Measurements from ENCODE around the gene DDX1. TPM values are rescaled to one million over a fixed set of nuclear protein-coding genes. Genes with fewer than 3 reads are reported as not detected.

DDX1 gene
- total and polyA plus RNA-seq, 9 of the 15 experiments (the other 6 are each of a cell fraction or from before 2014, with no cell fraction given) = 116 to 277 (median 232) TPM

DNA sequence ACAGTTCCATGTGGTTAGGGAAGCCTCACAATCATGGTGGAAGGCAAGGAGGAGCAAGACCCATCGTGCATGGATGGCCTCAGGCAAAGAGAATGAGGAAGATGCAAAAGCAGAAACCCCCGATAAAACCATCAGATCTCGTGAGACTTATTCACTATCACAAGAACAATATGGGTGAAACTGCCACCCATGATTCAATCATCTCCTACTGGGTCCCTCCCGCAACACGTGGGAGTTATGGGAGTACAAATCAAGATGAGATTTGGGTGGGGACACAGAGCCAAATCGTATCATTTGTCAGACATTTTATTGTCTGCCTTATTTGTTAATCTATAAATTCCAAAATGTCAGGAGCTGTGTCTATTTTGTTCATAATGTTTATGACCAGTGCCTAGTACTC lies 48.1 kb upstream of the DDX1 start:
- H3K27ac ChIP-seq (ENCODE audit: extremely low read depth, low read depth, low read length) = no peak overlapping the region
- no peak overlapping the region for H2AFZ ChIP-seq (ENCODE audit: low read depth, low read length)
- ATAC-seq (no peak), FAIRE-seq (no peak), DNase-seq (ENCODE audit: extremely low read depth in 1 of 4, low spot score in 3 of 4) (peak in 1 of 4 experiments; percentile 24)
- no peak overlapping the region for H3K9ac ChIP-seq (ENCODE audit: insufficient read depth in 1 of 2, low read depth in 2 of 2, low read length in 2 of 2)
- peaks cover 2% of the 10 kb centered on the region; the same call in 1 of the 2 replicates for H3K9me3 ChIP-seq (replicated peaks; ENCODE audit: control insufficient read depth, insufficient read depth, low read depth, low read length)
- H3K27me3 ChIP-seq (ENCODE audit: control insufficient read depth in 2 of 2, insufficient read depth in 2 of 2, low read length in 2 of 2) = no peaks in the 10 kb centered on the region
- WGBS (ENCODE audit: insufficient coverage, low coverage, missing lambda C conversion rate) = 76% methylated on average over 6 of the region's 6 CpGs
- H3K4me1 ChIP-seq (replicated peaks in 1 of 2; ENCODE audit: control insufficient read depth in 2 of 2, insufficient read depth in 2 of 2, low read length in 2 of 2) = peaks cover 0 to 11% of the 10 kb centered on the region in 2 experiments; a peak in 2 of 5 replicates
- peaks cover 75% of the 10 kb centered on the region for H3K79me2 ChIP-seq (ENCODE audit: control insufficient read depth, insufficient read depth, low read length)
- intact Hi-C loops (cut with micrococcal nuclease) = no loop called here
- no peaks in the 10 kb centered on the region for H3K9me1 ChIP-seq (ENCODE audit: control insufficient read depth, insufficient read depth, low read length)
- no peak overlapping the region for H3K4me2 ChIP-seq (ENCODE audit: insufficient read depth, low read length)
- POLR2A ChIA-PET = interaction anchor here (1.1 to 2.0 kb wide), 2 partner anchors 9 to 10 kb away, joined by 5 to 9 read pairs; no protein-coding TSS in a partner anchor
- CTCF ChIA-PET (ENCODE audit: low intra/inter-chr PET ratio) = no interaction called here
- no TSS peak for BruUV-seq (replicated peaks)
- no peak overlapping the region for H3K4me3 ChIP-seq
- in situ Hi-C loops (cut with MboI) = no loop called here
- peaks cover 77% of the 10 kb centered on the region for H3K36me3 ChIP-seq (ENCODE audit: control insufficient read depth, insufficient read depth, low read length)
- no peaks in the 10 kb centered on the region for H4K20me1 ChIP-seq (replicated peaks; ENCODE audit: control insufficient read depth, insufficient read depth, low read length)
- TF ChIP-seq CBFA2T3 (IDR thresholded peaks at IDR 0.05) (peak; percentile 24; the same call in 1 of the 2 replicates), KAT8 (IDR thresholded peaks at IDR 0.05; ENCODE audit: low read depth) (no peak), ZSCAN29 (IDR thresholded peaks at IDR 0.05) (no peak), IRF2 (CRISPR knock-in tag; IDR thresholded peaks at IDR 0.05) (no peak), FOXM1 (IDR thresholded peaks at IDR 0.05; ENCODE audit: low read depth) (peak; percentile 46; the same call in 1 of the 2 replicates), FOXM1 (CRISPR knock-in tag; IDR thresholded peaks at IDR 0.05; ENCODE audit: low read depth) (no peak), CC2D1A (IDR thresholded peaks at IDR 0.05) (peak; percentile 88), NR4A1 (CRISPR knock-in tag; IDR thresholded peaks at IDR 0.05) (no peak), NR4A1 (tag; IDR thresholded peaks at IDR 0.05) (no peak), MTA2 (IDR thresholded peaks at IDR 0.05; ENCODE audit: low read depth) (no peak), NFIC (IDR thresholded peaks at IDR 0.05) (no peak), TAF9B (IDR thresholded peaks at IDR 0.05; ENCODE audit: partially characterized antibody) (no peak), PTBP1 (IDR thresholded peaks at IDR 0.05; ENCODE audit: low read depth, low read length) (no peak), FOXA1 (IDR thresholded peaks at IDR 0.05; ENCODE audit: borderline replicate concordance) (no peak)
- TF ChIP-seq, protein P1, sequence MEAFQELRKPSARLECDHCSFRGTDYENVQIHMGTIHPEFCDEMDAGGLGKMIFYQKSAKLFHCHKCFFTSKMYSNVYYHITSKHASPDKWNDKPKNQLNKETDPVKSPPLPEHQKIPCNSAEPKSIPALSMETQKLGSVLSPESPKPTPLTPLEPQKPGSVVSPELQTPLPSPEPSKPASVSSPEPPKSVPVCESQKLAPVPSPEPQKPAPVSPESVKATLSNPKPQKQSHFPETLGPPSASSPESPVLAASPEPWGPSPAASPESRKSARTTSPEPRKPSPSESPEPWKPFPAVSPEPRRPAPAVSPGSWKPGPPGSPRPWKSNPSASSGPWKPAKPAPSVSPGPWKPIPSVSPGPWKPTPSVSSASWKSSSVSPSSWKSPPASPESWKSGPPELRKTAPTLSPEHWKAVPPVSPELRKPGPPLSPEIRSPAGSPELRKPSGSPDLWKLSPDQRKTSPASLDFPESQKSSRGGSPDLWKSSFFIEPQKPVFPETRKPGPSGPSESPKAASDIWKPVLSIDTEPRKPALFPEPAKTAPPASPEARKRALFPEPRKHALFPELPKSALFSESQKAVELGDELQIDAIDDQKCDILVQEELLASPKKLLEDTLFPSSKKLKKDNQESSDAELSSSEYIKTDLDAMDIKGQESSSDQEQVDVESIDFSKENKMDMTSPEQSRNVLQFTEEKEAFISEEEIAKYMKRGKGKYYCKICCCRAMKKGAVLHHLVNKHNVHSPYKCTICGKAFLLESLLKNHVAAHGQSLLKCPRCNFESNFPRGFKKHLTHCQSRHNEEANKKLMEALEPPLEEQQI (IDR thresholded peaks at IDR 0.05) = peak; percentile 96
- TF ChIP-seq, protein P2, sequence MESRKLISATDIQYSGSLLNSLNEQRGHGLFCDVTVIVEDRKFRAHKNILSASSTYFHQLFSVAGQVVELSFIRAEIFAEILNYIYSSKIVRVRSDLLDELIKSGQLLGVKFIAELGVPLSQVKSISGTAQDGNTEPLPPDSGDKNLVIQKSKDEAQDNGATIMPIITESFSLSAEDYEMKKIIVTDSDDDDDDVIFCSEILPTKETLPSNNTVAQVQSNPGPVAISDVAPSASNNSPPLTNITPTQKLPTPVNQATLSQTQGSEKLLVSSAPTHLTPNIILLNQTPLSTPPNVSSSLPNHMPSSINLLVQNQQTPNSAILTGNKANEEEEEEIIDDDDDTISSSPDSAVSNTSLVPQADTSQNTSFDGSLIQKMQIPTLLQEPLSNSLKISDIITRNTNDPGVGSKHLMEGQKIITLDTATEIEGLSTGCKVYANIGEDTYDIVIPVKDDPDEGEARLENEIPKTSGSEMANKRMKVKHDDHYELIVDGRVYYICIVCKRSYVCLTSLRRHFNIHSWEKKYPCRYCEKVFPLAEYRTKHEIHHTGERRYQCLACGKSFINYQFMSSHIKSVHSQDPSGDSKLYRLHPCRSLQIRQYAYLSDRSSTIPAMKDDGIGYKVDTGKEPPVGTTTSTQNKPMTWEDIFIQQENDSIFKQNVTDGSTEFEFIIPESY (CRISPR knock-in tag; IDR thresholded peaks at IDR 0.05) = peak; percentile 73
- TF ChIP-seq, protein P3, sequence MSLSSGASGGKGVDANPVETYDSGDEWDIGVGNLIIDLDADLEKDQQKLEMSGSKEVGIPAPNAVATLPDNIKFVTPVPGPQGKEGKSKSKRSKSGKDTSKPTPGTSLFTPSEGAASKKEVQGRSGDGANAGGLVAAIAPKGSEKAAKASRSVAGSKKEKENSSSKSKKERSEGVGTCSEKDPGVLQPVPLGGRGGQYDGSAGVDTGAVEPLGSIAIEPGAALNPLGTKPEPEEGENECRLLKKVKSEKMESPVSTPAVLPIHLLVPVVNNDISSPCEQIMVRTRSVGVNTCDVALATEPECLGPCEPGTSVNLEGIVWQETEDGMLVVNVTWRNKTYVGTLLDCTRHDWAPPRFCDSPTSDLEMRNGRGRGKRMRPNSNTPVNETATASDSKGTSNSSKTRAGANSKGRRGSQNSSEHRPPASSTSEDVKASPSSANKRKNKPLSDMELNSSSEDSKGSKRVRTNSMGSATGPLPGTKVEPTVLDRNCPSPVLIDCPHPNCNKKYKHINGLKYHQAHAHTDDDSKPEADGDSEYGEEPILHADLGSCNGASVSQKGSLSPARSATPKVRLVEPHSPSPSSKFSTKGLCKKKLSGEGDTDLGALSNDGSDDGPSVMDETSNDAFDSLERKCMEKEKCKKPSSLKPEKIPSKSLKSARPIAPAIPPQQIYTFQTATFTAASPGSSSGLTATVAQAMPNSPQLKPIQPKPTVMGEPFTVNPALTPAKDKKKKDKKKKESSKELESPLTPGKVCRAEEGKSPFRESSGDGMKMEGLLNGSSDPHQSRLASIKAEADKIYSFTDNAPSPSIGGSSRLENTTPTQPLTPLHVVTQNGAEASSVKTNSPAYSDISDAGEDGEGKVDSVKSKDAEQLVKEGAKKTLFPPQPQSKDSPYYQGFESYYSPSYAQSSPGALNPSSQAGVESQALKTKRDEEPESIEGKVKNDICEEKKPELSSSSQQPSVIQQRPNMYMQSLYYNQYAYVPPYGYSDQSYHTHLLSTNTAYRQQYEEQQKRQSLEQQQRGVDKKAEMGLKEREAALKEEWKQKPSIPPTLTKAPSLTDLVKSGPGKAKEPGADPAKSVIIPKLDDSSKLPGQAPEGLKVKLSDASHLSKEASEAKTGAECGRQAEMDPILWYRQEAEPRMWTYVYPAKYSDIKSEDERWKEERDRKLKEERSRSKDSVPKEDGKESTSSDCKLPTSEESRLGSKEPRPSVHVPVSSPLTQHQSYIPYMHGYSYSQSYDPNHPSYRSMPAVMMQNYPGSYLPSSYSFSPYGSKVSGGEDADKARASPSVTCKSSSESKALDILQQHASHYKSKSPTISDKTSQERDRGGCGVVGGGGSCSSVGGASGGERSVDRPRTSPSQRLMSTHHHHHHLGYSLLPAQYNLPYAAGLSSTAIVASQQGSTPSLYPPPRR (CRISPR knock-in tag; IDR thresholded peaks at IDR 0.05; ENCODE audit: borderline replicate concordance) = no peak

All from K562 (cell line).